K562 (cell line): ENCODE data around the gene SRC. TPM values are rescaled to one million over a fixed set of nuclear protein-coding genes. Genes with fewer than 3 reads are reported as not detected.

Experiments
- ATF7 ChIP-seq: fragments of 450-650 bp; IDR thresholded peaks from 2 replicates; pipeline ENCODE4 v1.7.1; 2014; ENCODE audit warnings: mild to moderate bottlenecking, moderate library complexity
- BRCA1 ChIP-seq, 2 experiments: fragments of 450-650 bp in 1 of 2; sonication (generic) in 1 of 2; formaldehyde crosslinking in 1 of 2; IDR thresholded peaks; 2 replicates each; pipeline versions ENCODE4 v1.5.0 to v1.6.1; 2017 to 2020; ENCODE audit warnings: mild to moderate bottlenecking in 1 of 2, missing genetic modification reagents in 1 of 2
- CCNT2 ChIP-seq: IDR thresholded peaks from 2 replicates; pipeline ENCODE4 v1.6.1; 2011; ENCODE audit warnings: borderline replicate concordance, low read depth, mild to moderate bottlenecking, moderate library complexity, mixed read lengths, low read length; ENCODE audit not compliant: insufficient read length; ENCODE audit errors: extremely low read depth
- CXXC5 ChIP-seq: fragments of 250-450 bp; sonication (Bioruptor Pico); IDR thresholded peaks from 2 replicates; pipeline ENCODE4 v1.8.0; 2022; ENCODE audit warnings: inconsistent platforms, mild to moderate bottlenecking, moderate library complexity
- HMGN3 ChIP-seq: IDR thresholded peaks from 2 replicates; pipeline ENCODE4 v1.6.1; 2011; ENCODE audit warnings: borderline replicate concordance, low read depth, mild to moderate bottlenecking, mixed read lengths, low read length; ENCODE audit not compliant: insufficient read length; ENCODE audit errors: extremely low read depth
- HNRNPLL ChIP-seq: fragments of 200-400 bp; formaldehyde crosslinking; IDR thresholded peaks from 2 replicates; pipeline ENCODE4 v1.6.1; 2017; ENCODE audit warnings: low read length, low read depth, mild to moderate bottlenecking; ENCODE audit not compliant: poor library complexity, severe bottlenecking
- JUNB ChIP-seq: fragments of 450-650 bp; formaldehyde crosslinking; conservative IDR thresholded peaks from 2 replicates; pipeline ENCODE4 v1.4.0; 2020; ENCODE audit warnings: mild to moderate bottlenecking
- KDM5B ChIP-seq: fragments of 200-600 bp; sonication (generic); IDR thresholded peaks from 2 replicates; pipeline ENCODE4 v1.6.1; 2012; ENCODE audit warnings: low read depth, mild to moderate bottlenecking, moderate library complexity, low read length, control low read depth, inconsistent platforms; ENCODE audit not compliant: insufficient replicate concordance
- MAZ ChIP-seq, 2 experiments: fragments of 450-650 bp in 1 of 2; sonication (generic) in 1 of 2; formaldehyde crosslinking; IDR thresholded peaks in 1 of 2; conservative IDR thresholded peaks in 1 of 2; 2 replicates each; pipeline versions ENCODE4 v1.4.0 to v1.5.0; 2020; ENCODE audit warnings: mild to moderate bottlenecking in 1 of 2, missing genetic modification reagents in 1 of 2
- RB1 ChIP-seq: fragments of 450-650 bp; IDR thresholded peaks from 2 replicates; pipeline ENCODE4 v1.6.1; 2017; ENCODE audit warnings: low read depth, mild to moderate bottlenecking
- RBM15 ChIP-seq: fragments of 200-400 bp; formaldehyde crosslinking; IDR thresholded peaks from 2 replicates; pipeline ENCODE4 v1.6.1; 2018; ENCODE audit warnings: mild to moderate bottlenecking, low read length, moderate library complexity; ENCODE audit not compliant: insufficient read depth
- SUPT5H ChIP-seq: fragments of 450-650 bp; IDR thresholded peaks from 2 replicates; pipeline ENCODE4 v1.6.1; 2016
- ZC3H4 ChIP-seq: sonication (generic); formaldehyde crosslinking; IDR thresholded peaks from 2 replicates; pipeline ENCODE4 v1.9.0; 2021; ENCODE audit warnings: missing genetic modification reagents, borderline replicate concordance
- ZNF124 ChIP-seq: sonication (generic); formaldehyde crosslinking; IDR thresholded peaks from 2 replicates; pipeline ENCODE4 v1.8.1; 2022; ENCODE audit warnings: missing genetic modification reagents
- ZNF699 ChIP-seq: fragments of 250-450 bp; sonication (Bioruptor Pico); IDR thresholded peaks from 2 replicates; pipeline ENCODE4 v1.8.0; 2021; ENCODE audit warnings: mild to moderate bottlenecking, moderate library complexity; ENCODE audit not compliant: insufficient replicate concordance
- polyA plus RNA-seq, 8 experiments: library from polyadenylated mRNA; depleted of rRNA in 4 of 8; stranded (reverse) in 5 of 8; unstranded in 3 of 8; fragments of >200 nt; fragmentation: Nextera tagmentation in 2 of 8; fragmentation: Illumina TruSeq in 1 of 8; extraction: Ambion mirVana in 2 of 8; extraction: Trizol in 1 of 8; gene quantifications; 2 replicates each; pipeline versions ENCODE4 v1.2.1 to v1.2.3, GENCODE V29; 2011 to 2014; ENCODE audit warnings: inconsistent platforms in 1 of 8, missing spikeins in 1 of 8
- total RNA-seq, 7 experiments: library from RNA; depleted of rRNA in 6 of 7; stranded (reverse); fragments of >200 nt in 6 of 7; fragmentation: Illumina TruSeq in 2 of 7; extraction: Trizol in 2 of 7; gene quantifications; 2 replicates each; pipeline versions ENCODE4 v1.2.1 to v1.2.3, GENCODE V29; 2011 to 2021; ENCODE audit warnings: low replicate concordance in 1 of 7
- TF ChIP-seq, protein P1 (sequence below): sonication (generic); formaldehyde crosslinking; IDR thresholded peaks from 2 replicates; pipeline ENCODE4 v1.8.0; 2022; ENCODE audit warnings: mild to moderate bottlenecking, missing genetic modification reagents
- TF ChIP-seq, protein P2 (sequence below): fragments of 450-650 bp; formaldehyde crosslinking; IDR thresholded peaks from 2 replicates; pipeline ENCODE4 v1.4.0; 2020; ENCODE audit warnings: mild to moderate bottlenecking, moderate library complexity
- TF ChIP-seq, protein P3 (sequence below): sonication (generic); formaldehyde crosslinking; IDR thresholded peaks from 2 replicates; pipeline ENCODE4 v1.9.0; 2022; ENCODE audit warnings: mild to moderate bottlenecking, missing genetic modification reagents

SRC gene
- total and polyA plus RNA-seq, 9 of the 15 experiments (the other 6 are each of a cell fraction or from before 2014, with no cell fraction given): 0.06 to 8.5 (median 3.1) TPM

DNA sequence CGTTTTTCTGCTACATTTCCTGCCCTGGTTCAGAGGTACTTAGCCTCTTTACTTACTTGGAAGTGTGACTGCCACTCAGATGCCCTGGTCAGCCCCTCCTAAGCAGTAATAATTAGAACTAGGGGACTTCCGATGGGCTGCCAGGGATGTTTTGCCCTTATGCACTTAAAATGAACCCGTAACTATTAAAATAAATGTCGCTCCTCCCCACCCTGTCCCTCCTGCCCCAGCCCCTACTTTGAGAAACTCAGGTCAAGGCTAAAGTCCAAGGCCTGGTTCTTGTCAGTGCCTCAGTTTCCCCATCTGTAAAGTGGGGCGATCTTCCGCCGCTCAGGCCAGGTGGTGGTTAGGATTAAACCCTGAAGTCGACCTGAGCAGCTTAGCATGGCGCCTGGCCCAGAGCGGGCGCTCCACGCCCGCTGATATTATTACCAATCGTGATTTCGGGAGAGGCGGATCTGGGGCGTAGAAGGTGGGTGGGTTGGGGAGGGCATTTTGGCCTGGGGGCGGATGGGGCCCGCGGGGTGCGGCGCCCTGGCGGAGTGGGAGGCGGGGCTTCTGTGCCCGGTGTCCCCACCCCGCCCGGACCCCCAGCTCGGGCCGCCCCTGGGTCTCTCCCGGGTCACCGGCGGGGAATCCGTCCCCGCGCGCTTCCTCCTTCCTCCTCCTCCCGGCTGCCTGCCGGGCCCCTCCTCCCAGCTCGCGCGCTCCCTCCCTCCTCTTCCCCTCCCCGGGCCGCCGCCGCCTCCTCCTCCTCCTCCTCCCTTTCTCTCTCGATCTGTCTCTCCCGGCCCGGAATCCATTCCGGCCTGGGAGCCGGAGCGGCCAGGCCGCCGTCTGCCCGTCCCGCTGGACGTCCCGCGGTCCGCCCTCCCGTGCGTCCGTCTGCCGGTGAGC is at the start of gene SRC (continued):
- TF ChIP-seq, protein P1, sequence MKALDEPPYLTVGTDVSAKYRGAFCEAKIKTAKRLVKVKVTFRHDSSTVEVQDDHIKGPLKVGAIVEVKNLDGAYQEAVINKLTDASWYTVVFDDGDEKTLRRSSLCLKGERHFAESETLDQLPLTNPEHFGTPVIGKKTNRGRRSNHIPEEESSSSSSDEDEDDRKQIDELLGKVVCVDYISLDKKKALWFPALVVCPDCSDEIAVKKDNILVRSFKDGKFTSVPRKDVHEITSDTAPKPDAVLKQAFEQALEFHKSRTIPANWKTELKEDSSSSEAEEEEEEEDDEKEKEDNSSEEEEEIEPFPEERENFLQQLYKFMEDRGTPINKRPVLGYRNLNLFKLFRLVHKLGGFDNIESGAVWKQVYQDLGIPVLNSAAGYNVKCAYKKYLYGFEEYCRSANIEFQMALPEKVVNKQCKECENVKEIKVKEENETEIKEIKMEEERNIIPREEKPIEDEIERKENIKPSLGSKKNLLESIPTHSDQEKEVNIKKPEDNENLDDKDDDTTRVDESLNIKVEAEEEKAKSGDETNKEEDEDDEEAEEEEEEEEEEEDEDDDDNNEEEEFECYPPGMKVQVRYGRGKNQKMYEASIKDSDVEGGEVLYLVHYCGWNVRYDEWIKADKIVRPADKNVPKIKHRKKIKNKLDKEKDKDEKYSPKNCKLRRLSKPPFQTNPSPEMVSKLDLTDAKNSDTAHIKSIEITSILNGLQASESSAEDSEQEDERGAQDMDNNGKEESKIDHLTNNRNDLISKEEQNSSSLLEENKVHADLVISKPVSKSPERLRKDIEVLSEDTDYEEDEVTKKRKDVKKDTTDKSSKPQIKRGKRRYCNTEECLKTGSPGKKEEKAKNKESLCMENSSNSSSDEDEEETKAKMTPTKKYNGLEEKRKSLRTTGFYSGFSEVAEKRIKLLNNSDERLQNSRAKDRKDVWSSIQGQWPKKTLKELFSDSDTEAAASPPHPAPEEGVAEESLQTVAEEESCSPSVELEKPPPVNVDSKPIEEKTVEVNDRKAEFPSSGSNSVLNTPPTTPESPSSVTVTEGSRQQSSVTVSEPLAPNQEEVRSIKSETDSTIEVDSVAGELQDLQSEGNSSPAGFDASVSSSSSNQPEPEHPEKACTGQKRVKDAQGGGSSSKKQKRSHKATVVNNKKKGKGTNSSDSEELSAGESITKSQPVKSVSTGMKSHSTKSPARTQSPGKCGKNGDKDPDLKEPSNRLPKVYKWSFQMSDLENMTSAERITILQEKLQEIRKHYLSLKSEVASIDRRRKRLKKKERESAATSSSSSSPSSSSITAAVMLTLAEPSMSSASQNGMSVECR: 0 out of 2 replicates have a peak, but pooled peaks have one; percentile 21
- TF ChIP-seq, protein P2, sequence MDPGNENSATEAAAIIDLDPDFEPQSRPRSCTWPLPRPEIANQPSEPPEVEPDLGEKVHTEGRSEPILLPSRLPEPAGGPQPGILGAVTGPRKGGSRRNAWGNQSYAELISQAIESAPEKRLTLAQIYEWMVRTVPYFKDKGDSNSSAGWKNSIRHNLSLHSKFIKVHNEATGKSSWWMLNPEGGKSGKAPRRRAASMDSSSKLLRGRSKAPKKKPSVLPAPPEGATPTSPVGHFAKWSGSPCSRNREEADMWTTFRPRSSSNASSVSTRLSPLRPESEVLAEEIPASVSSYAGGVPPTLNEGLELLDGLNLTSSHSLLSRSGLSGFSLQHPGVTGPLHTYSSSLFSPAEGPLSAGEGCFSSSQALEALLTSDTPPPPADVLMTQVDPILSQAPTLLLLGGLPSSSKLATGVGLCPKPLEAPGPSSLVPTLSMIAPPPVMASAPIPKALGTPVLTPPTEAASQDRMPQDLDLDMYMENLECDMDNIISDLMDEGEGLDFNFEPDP: no peak
- TF ChIP-seq ZNF124 (CRISPR knock-in tag): no peak
- TF ChIP-seq HNRNPLL: no peak
- peak; percentile 56 to 77; a peak in 3 of 4 replicates for TF ChIP-seq MAZ (CRISPR knock-in tag; conservative IDR thresholded peaks at IDR 0.05 in 1 of 2, IDR thresholded peaks at IDR 0.05 in 1 of 2)
- TF ChIP-seq CXXC5 (CRISPR knock-in tag): peak; percentile 56
- no peak for TF ChIP-seq RBM15
- TF ChIP-seq SUPT5H: peak; percentile 63
- TF ChIP-seq KDM5B: peak; percentile 85
- TF ChIP-seq ATF7: no peak
- TF ChIP-seq, protein P3, sequence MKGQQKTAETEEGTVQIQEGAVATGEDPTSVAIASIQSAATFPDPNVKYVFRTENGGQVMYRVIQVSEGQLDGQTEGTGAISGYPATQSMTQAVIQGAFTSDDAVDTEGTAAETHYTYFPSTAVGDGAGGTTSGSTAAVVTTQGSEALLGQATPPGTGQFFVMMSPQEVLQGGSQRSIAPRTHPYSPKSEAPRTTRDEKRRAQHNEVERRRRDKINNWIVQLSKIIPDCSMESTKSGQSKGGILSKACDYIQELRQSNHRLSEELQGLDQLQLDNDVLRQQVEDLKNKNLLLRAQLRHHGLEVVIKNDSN (CRISPR knock-in tag): no peak
- TF ChIP-seq RB1: peak; percentile 48; the same call in 1 of the 2 replicates
- peak; percentile 14 for TF ChIP-seq CCNT2
- TF ChIP-seq ZC3H4 (CRISPR knock-in tag): no peak
- no peak for TF ChIP-seq ZNF699
- peak; percentile 19 for TF ChIP-seq HMGN3
- TF ChIP-seq BRCA1 (IDR thresholded peaks at IDR 0.05): no peak
- no peak for TF ChIP-seq BRCA1 (CRISPR knock-in tag; IDR thresholded peaks at IDR 0.05)
- no peak for TF ChIP-seq JUNB (CRISPR knock-in tag)
